Measurements from ENCODE around the gene NDUFB8. TPM values are rescaled to one million over a fixed set of nuclear protein-coding genes. Genes with fewer than 3 reads are reported as not detected.

NDUFB8 gene
- total and polyA plus RNA-seq, 4 donors: 122 to 369 (median 217) TPM

DNA sequence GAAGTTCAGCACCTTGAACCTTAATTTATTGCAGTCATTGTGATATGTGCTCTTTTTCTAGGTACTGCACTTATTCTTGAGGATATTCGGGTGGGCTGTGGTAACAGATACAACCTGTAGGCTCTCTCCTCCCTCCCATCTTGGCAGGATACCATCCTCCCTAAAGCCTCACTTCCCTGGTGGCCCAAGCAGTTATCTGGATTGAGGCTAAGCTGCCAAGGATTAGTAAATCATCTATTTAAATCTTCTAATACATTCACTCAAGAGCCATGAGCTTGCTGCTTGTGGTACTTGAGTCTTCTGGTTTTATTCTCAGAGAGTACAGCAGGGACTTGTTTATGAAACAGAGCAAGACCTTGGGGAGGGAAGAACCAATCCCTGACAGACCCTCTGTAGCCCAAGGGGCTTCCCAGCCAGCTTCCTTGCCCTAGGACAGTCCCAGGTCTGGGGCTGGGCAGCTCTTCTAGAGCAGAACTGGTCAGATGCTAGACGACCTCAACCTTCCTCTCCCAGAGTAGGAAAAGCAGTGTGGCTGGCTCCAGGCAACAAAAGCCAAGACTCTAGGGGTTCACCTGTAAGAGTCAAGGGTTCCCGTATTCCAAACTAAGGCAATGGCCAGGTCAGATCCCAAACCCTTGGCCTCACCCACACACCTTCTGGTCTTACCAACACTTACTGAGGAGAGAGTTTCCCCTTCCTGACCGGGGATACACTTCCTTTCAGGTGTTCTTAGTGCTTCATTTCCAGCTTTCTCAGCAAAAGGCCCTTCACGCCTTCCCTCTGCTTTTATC lies 45.6 kb downstream of the NDUFB8 start:
- peaks cover 0 to 14% (median 7%) of the 10 kb centered on the region in 5 donors for H3K4me1 ChIP-seq (ENCODE audit: control insufficient read depth in 5 of 5, insufficient read depth in 5 of 5, low read length in 5 of 5)
- H3K36me3 ChIP-seq (ENCODE audit: control insufficient read depth in 4 of 4, insufficient read depth in 4 of 4, low read length in 4 of 4): peaks cover 3 to 15% (median 5%) of the 10 kb centered on the region in 4 donors
- no peak overlapping the region for H3K27ac ChIP-seq (ENCODE audit: low read depth in 1 of 2, low read length in 1 of 2)
- H3K27me3 ChIP-seq (ENCODE audit: control insufficient read depth in 3 of 3, insufficient read depth in 3 of 3, low read length in 2 of 3): peaks cover 0 to 48% (median 28%) of the 10 kb centered on the region in 3 donors
- H3K9me3 ChIP-seq (ENCODE audit: control insufficient read depth in 4 of 4, insufficient read depth in 3 of 4, low read length in 3 of 4): no peaks in the 10 kb centered on the region
- H3K4me3 ChIP-seq: no peak overlapping the region
- 84 to 88% methylated on average over 5 of the region's 5 CpGs for WGBS, 2 donors
- no peak for DNase-seq
- H3K9ac ChIP-seq (ENCODE audit: insufficient read depth in 1 of 2, low read length in 2 of 2): no peak overlapping the region
- TF ChIP-seq, protein P1, sequence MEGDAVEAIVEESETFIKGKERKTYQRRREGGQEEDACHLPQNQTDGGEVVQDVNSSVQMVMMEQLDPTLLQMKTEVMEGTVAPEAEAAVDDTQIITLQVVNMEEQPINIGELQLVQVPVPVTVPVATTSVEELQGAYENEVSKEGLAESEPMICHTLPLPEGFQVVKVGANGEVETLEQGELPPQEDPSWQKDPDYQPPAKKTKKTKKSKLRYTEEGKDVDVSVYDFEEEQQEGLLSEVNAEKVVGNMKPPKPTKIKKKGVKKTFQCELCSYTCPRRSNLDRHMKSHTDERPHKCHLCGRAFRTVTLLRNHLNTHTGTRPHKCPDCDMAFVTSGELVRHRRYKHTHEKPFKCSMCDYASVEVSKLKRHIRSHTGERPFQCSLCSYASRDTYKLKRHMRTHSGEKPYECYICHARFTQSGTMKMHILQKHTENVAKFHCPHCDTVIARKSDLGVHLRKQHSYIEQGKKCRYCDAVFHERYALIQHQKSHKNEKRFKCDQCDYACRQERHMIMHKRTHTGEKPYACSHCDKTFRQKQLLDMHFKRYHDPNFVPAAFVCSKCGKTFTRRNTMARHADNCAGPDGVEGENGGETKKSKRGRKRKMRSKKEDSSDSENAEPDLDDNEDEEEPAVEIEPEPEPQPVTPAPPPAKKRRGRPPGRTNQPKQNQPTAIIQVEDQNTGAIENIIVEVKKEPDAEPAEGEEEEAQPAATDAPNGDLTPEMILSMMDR (IDR thresholded peaks at IDR 0.05; ENCODE audit: control extremely low read depth, extremely low read depth): no peak
- no peak for ATAC-seq (ENCODE audit: insufficient read depth, low FRiP score)

GRCh38 chr10:100482834-100483185 lies 46.9 kb downstream of the NDUFB8 start:
- Histone ChIP-seq H3K4me1 (ENCODE audit: control insufficient read depth in 5 of 5, insufficient read depth in 5 of 5, low read length in 5 of 5) (peaks cover 0 to 14% (median 7%) of the 10 kb centered on the region in 5 donors), H3K27me3 (ENCODE audit: control insufficient read depth in 3 of 3, insufficient read depth in 3 of 3, low read length in 2 of 3) (peaks cover 0 to 54% (median 30%) of the 10 kb centered on the region in 3 donors), H3K4me3 (no peak overlapping the region), H3K9me3 (ENCODE audit: control insufficient read depth in 4 of 4, insufficient read depth in 3 of 4, low read length in 3 of 4) (no peaks in the 10 kb centered on the region), H3K9ac (ENCODE audit: insufficient read depth in 1 of 2, low read length in 2 of 2) (no peak overlapping the region), H3K27ac (ENCODE audit: low read depth in 1 of 2, low read length in 1 of 2) (no peak overlapping the region), H3K36me3 (ENCODE audit: control insufficient read depth in 4 of 4, insufficient read depth in 4 of 4, low read length in 4 of 4) (peaks cover 0 to 8% (median 3%) of the 10 kb centered on the region in 4 donors)
- TF ChIP-seq, protein P1 (IDR thresholded peaks at IDR 0.05; ENCODE audit: control extremely low read depth, extremely low read depth): no peak
- ATAC-seq (ENCODE audit: insufficient read depth, low FRiP score) (no peak), DNase-seq (no peak)
- WGBS, 2 donors: 36 to 38% methylated on average over 5 of the region's 5 CpGs

DNA sequence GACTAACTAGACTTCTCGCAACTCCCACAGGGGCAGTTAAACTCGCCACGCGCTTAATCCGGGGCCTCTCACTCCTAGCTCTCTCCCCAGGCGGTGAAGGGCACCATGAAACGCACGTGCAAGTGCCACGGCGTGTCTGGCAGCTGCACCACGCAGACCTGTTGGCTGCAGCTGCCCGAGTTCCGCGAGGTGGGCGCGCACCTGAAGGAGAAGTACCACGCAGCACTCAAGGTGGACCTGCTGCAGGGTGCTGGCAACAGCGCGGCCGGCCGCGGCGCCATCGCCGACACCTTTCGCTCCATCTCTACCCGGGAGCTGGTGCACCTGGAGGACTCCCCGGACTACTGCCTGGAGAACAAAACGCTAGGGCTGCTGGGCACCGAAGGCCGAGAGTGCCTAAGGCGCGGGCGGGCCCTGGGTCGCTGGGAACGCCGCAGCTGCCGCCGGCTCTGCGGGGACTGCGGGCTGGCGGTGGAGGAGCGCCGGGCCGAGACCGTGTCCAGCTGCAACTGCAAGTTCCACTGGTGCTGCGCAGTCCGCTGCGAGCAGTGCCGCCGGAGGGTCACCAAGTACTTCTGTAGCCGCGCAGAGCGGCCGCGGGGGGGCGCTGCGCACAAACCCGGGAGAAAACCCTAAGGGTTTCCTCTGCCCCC lies 47.4 kb downstream of the NDUFB8 start:
- peak; percentile 58 for ATAC-seq (ENCODE audit: insufficient read depth, low FRiP score)
- Histone ChIP-seq H3K4me1 (ENCODE audit: control insufficient read depth in 5 of 5, insufficient read depth in 5 of 5, low read length in 5 of 5) (peaks cover 0 to 14% (median 7%) of the 10 kb centered on the region in 5 donors), H3K9ac (ENCODE audit: insufficient read depth in 1 of 2, low read length in 2 of 2) (no peak overlapping the region), H3K36me3 (ENCODE audit: control insufficient read depth in 4 of 4, insufficient read depth in 4 of 4, low read length in 4 of 4) (peaks cover 0 to 3% (median 1%) of the 10 kb centered on the region in 4 donors), H3K9me3 (ENCODE audit: control insufficient read depth in 4 of 4, insufficient read depth in 3 of 4, low read length in 3 of 4) (no peaks in the 10 kb centered on the region), H3K27ac (ENCODE audit: low read depth in 1 of 2, low read length in 1 of 2) (no peak overlapping the region), H3K4me3 (peak overlapping the region; percentile 43), H3K27me3 (ENCODE audit: control insufficient read depth in 3 of 3, insufficient read depth in 3 of 3, low read length in 2 of 3) (peaks cover 0 to 54% (median 30%) of the 10 kb centered on the region in 3 donors)
- DNase-seq: peak; percentile 69 to 82 (median 75)
- TF ChIP-seq, protein P1 (IDR thresholded peaks at IDR 0.05; ENCODE audit: control extremely low read depth, extremely low read depth): peak; percentile 50
- 1% methylated on average over 58 to 59 of the region's 59 CpGs for WGBS, 2 donors

Measured in lung (tissue), 12 donors.